HEK293T (cell line): ENCODE results near the gene SLC6A2.

Source experiments
- ARNT ChIP-seq: fragments of 450-650 bp; IDR thresholded peaks from 2 replicates; pipeline ENCODE4 v1.6.1; 2017; ENCODE audit warnings: mild to moderate bottlenecking
- FOXA1 ChIP-seq: fragments of 450-650 bp; IDR thresholded peaks from 2 replicates; pipeline ENCODE4 v1.6.1; 2016; ENCODE audit warnings: mild to moderate bottlenecking
- FOXK2 ChIP-seq: fragments of 450-650 bp; IDR thresholded peaks from 2 replicates; pipeline ENCODE4 v1.6.1; 2016; ENCODE audit warnings: mild to moderate bottlenecking
- FOXM1 ChIP-seq: fragments of 450-650 bp; IDR thresholded peaks from 2 replicates; pipeline ENCODE4 v1.6.1; 2017; ENCODE audit warnings: mild to moderate bottlenecking, borderline replicate concordance
- NFRKB ChIP-seq: fragments of 450-650 bp; IDR thresholded peaks from 2 replicates; pipeline ENCODE4 v1.6.1; 2016; ENCODE audit warnings: mild to moderate bottlenecking, moderate library complexity
- PKNOX1 ChIP-seq: fragments of 450-650 bp; IDR thresholded peaks from 2 replicates; pipeline ENCODE4 v1.6.1; 2016
- SP1 ChIP-seq: fragments of 450-650 bp; IDR thresholded peaks from 2 replicates; pipeline ENCODE4 v1.6.1; 2017
- SUZ12 ChIP-seq: fragments of 450-650 bp; IDR thresholded peaks from 2 replicates; pipeline ENCODE4 v1.6.1; 2016; ENCODE audit warnings: mild to moderate bottlenecking
- TARDBP ChIP-seq: fragments of 450-650 bp; IDR thresholded peaks from 2 replicates; pipeline ENCODE4 v1.6.1; 2016
- ZNF384 ChIP-seq: fragments of 450-650 bp; IDR thresholded peaks from 2 replicates; pipeline ENCODE4 v1.6.1; 2016

GRCh38 chr16:55628306-55628968 is 27.4 kb upstream of the SLC6A2 start:
- TF ChIP-seq SUZ12 (no peak), PKNOX1 (no peak), FOXK2 (no peak), SP1 (no peak), ARNT (no peak), FOXA1 (no peak), ZNF384 (no peak), FOXM1 (no peak), NFRKB (no peak), TARDBP (no peak)
